AG09309 (cell line): ENCODE data around the gene RCC2.

Experiments
- DNase-seq: peaks from one replicate; pipeline ENCODE4 v3.0.0-alpha.2; 2010; ENCODE audit warnings: low read depth
- H3K4me3 ChIP-seq: 2 replicates; pipeline ENCODE4 v1.5.1; 2011; ENCODE audit warnings: mild to moderate bottlenecking, low read depth, low read length, moderate library complexity; ENCODE audit not compliant: control insufficient read depth
- CTCF ChIP-seq: IDR thresholded peaks from 2 replicates; pipeline ENCODE4 v1.5.1; 2011; ENCODE audit warnings: mild to moderate bottlenecking, low read depth, low read length, inconsistent platforms; ENCODE audit not compliant: insufficient read depth, control insufficient read depth; ENCODE audit errors: missing control alignments

The RCC2 gene

GRCh38 chr1:17437580-17438317 is 1.7 kb downstream of the RCC2 start:
- peak overlapping the region; percentile 99 for H3K4me3 ChIP-seq
- no peak for TF ChIP-seq CTCF
- no peak for DNase-seq

- no peak for TF ChIP-seq CTCF
- peak overlapping the region; percentile 99 for H3K4me3 ChIP-seq
- no peak for DNase-seq
Observed at GRCh38 chr1:17437260-17437579, 2.3 kb downstream of the RCC2 start.

- no peak for DNase-seq
- peak overlapping the region; percentile 99 for H3K4me3 ChIP-seq
- TF ChIP-seq CTCF: no peak
Observed at GRCh38 chr1:17436380-17437174, 2.9 kb downstream of the RCC2 start.

- no peak for TF ChIP-seq CTCF
- H3K4me3 ChIP-seq: no peak overlapping the region
- DNase-seq: no peak
Observed at GRCh38 chr1:17434601-17435000, 4.9 kb downstream of the RCC2 start.

GRCh38 chr1:17434016-17434415 is 5.5 kb downstream of the RCC2 start:
- DNase-seq: no peak
- H3K4me3 ChIP-seq: no peak overlapping the region
- TF ChIP-seq CTCF: no peak

- H3K4me3 ChIP-seq: no peak overlapping the region
- TF ChIP-seq CTCF: no peak
- no peak for DNase-seq
Observed at GRCh38 chr1:17433261-17433660, 6.2 kb downstream of the RCC2 start.

GRCh38 chr1:17432412-17432811 is 7.1 kb downstream of the RCC2 start:
- DNase-seq: no peak
- no peak for TF ChIP-seq CTCF
- H3K4me3 ChIP-seq: no peak overlapping the region
